NCI-H748 (cell line): Measurements from ENCODE around the gene CAPN2.
"Not testable (repeated sequence)": the region's sequence is repeated elsewhere in the genome, so short reads cannot be mapped to it uniquely, and the experiment has no call there.

Source experiments
- DNase-seq: peaks from one replicate; lab custom pipeline; 2025; ENCODE audit not compliant: unreplicated experiment; lab: John Stamatoyannopoulos, UW

CAPN2 gene

GRCh38 chr1:223738465-223739365, 26.4 kb downstream of the CAPN2 start:
- no peak for DNase-seq

- no peak for DNase-seq
Measured at GRCh38 chr1:223739366-223740037, 27.2 kb downstream of the CAPN2 start.

- not testable (repeated sequence) for DNase-seq
Measured at GRCh38 chr1:223740038-223740736, 27.8 kb downstream of the CAPN2 start.

- no peak for DNase-seq
Measured at GRCh38 chr1:223741861-223742260, 29.5 kb downstream of the CAPN2 start.

GRCh38 chr1:223742856-223743517, 30.6 kb downstream of the CAPN2 start:
- no peak for DNase-seq

GRCh38 chr1:223745731-223746130, 33.4 kb downstream of the CAPN2 start:
- DNase-seq: no peak

- DNase-seq: no peak
Measured at GRCh38 chr1:223747838-223748335, 35.5 kb downstream of the CAPN2 start.

- no peak for DNase-seq
Measured at GRCh38 chr1:223748405-223748772, 36.0 kb downstream of the CAPN2 start.

- peak; percentile 54 for DNase-seq
Measured at GRCh38 chr1:223748773-223749733, 36.7 kb downstream of the CAPN2 start.

GRCh38 chr1:223750730-223751570, 38.6 kb downstream of the CAPN2 start:
- no peak for DNase-seq

GRCh38 chr1:223751696-223752095, 39.4 kb downstream of the CAPN2 start:
- DNase-seq: no peak

GRCh38 chr1:223752721-223753515, 40.6 kb downstream of the CAPN2 start:
- no peak for DNase-seq

- DNase-seq: no peak
Measured at GRCh38 chr1:223754681-223755431, 42.5 kb downstream of the CAPN2 start.

- no peak for DNase-seq
Measured at GRCh38 chr1:223755432-223755792, 43.1 kb downstream of the CAPN2 start.

- no peak for DNase-seq
Measured at GRCh38 chr1:223755992-223756775, 43.8 kb downstream of the CAPN2 start.

GRCh38 chr1:223756806-223757700, 44.7 kb downstream of the CAPN2 start:
- DNase-seq: no peak
